ENCODE results near the gene PIK3R6.
"Not testable (repeated sequence)": the region's sequence is repeated elsewhere in the genome, so short reads cannot be mapped to it uniquely, and the experiment has no call there.

PIK3R6 gene

DNA sequence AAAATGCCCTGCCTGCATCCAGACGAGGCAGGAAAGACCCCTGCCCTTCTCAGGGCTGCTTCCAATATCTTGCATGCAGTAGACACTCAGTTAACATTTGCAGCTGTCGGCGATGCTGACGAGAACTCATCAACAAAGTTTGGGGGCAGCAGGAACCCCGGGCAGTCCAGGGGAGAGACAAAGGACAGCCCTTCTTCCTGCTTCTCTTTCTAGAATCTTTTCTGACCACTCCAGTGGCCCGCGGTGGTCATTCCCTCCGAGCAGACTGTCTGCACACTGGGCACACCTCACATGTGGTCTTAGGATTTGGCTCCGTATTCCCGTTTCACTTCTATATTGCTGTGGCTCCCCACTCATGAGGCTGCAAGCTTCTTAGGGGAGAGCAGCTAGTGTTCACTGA is 37.3 kb downstream of the PIK3R6 start:
- in situ Hi-C loops (cut with MboI; ENCODE audit: low sequenced_read_pairs): no loop called here

GRCh38 chr17:8829036-8829941 is 38.2 kb downstream of the PIK3R6 start:
- in situ Hi-C loops (cut with MboI; ENCODE audit: low sequenced_read_pairs): no loop called here

DNA sequence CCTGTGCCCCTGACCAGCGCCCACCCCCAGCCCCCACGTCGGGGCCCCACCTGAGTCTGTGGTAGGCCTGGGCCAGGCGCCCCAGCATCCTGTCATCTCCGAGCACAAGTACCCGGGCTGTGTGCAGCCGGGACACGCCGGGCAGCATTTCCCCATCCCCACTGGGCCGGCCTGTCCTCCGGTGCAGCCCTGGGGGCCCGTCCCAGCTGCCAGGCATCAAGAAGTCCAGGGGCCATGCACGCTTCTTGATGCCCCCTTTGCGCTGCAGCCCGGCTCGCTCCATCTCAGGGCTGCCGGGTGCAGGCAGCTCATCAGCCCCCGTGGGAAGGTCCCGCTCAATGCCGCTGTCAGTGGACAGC is 39.0 kb downstream of the PIK3R6 start:
- in situ Hi-C loops (cut with MboI; ENCODE audit: low sequenced_read_pairs): no loop called here

- in situ Hi-C loops (cut with MboI; ENCODE audit: low sequenced_read_pairs): no loop called here
Observed at GRCh38 chr17:8826808-8827435, 40.6 kb downstream of the PIK3R6 start.

GRCh38 chr17:8825802-8826201 is 41.7 kb downstream of the PIK3R6 start:
- in situ Hi-C loops (cut with MboI; ENCODE audit: low sequenced_read_pairs): no loop called here

DNA sequence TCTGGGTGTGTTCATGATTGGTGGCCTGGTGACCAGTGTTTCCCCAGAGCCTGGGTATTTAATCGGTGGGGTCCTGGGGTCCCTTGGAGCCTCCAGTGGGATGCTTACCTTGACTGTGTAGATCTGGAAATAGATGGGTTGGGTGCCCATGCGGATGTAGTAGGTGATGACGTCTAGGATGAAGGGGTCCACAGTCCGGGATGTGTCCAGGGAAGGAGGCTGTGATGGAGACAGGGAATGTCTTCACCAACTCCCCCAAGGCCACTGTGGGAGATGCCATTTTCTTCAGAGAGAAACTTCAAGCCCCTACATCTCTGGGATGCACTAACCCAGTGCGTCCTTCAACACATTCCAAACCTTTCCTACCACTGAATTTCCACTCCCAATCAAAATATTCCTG is 44.2 kb downstream of the PIK3R6 start:
- in situ Hi-C loops (cut with MboI; ENCODE audit: low sequenced_read_pairs): no loop called here

GRCh38 chr17:8822401-8823035 is 45.0 kb downstream of the PIK3R6 start:
- in situ Hi-C loops (cut with MboI; ENCODE audit: low sequenced_read_pairs): no loop called here

- in situ Hi-C loops (cut with MboI; ENCODE audit: low sequenced_read_pairs): no loop called here
Observed at GRCh38 chr17:8821446-8822105, 45.9 kb downstream of the PIK3R6 start.

GRCh38 chr17:8820311-8821010 is 47.0 kb downstream of the PIK3R6 start:
- in situ Hi-C loops (cut with MboI; ENCODE audit: low sequenced_read_pairs): no loop called here

DNA sequence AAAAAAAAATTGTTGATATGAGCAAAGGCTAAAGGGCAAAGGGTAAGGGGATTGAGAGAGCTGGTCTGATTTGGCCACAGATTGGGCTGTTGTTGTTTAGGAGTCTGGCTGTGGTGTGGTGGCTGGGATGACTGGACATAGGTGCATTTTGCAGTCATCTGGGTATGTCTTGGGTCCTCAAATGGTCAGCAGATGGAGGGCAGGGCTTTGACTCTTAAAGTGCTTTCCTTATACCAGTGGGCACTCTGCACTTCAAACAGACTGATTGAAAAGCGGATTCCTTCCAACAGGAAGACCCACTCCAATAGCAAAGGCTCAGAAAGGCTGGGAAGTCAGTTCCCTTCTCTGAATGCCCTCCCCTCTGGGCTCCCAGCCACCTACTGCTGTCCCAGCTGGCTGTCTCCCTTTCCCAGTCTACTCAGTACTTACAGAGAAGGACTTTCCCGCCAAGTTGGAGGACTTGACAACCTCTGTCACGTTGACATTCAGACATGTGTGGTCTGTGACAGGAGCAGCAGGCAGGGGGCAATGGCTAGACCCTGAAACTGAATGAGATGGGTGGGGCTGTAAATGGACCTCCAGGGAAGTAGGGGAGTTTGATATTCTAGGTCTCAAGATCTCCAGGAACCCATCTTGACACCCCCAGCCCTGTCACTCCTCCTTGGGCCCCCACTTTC is 48.7 kb downstream of the PIK3R6 start:
- in situ Hi-C loops (cut with MboI; ENCODE audit: low sequenced_read_pairs): no loop called here

GRCh38 chr17:8818047-8818446 is 49.4 kb downstream of the PIK3R6 start:
- in situ Hi-C loops (cut with MboI; ENCODE audit: low sequenced_read_pairs): no loop called here

GRCh38 chr17:8806926-8807550 is 60.4 kb downstream of the PIK3R6 start:
- in situ Hi-C loops (cut with MboI; ENCODE audit: low sequenced_read_pairs): no loop called here

DNA sequence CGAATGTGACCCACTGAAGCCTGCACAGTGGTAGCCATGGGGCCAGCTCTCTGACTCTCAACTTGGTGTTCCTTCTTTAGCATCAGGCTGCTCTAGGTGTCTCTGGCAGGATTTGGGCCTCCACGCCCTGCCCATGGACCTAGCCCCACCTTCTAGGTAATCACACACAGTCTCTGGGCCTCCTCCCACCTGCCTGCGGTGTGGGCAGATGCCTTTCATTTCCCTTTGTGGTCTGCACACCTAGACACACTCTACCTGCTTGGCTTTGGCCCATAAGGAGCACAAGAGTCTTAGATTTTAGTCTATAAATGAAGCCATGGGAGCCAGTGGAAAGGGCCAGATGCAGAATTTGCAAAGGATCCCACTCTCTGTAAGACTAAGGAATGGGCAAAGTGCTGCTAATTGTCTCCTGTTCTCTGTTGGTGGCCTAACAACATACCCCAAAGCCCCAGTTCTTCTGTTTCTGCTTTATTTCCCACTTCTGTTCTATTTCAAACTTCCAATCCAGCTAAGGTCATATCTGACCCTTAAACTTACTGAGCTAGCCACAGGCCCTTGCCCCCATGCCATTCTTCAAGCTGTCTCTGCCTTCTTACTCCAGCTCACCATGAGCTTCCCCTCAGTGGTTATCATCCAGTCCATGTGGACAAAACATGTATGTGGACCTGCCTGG is 61.1 kb downstream of the PIK3R6 start:
- in situ Hi-C loops (cut with MboI; ENCODE audit: low sequenced_read_pairs): no loop called here

- in situ Hi-C loops (cut with MboI; ENCODE audit: low sequenced_read_pairs): not testable (repeated sequence)
Observed at GRCh38 chr17:8805396-8805795, 62.1 kb downstream of the PIK3R6 start.

DNA sequence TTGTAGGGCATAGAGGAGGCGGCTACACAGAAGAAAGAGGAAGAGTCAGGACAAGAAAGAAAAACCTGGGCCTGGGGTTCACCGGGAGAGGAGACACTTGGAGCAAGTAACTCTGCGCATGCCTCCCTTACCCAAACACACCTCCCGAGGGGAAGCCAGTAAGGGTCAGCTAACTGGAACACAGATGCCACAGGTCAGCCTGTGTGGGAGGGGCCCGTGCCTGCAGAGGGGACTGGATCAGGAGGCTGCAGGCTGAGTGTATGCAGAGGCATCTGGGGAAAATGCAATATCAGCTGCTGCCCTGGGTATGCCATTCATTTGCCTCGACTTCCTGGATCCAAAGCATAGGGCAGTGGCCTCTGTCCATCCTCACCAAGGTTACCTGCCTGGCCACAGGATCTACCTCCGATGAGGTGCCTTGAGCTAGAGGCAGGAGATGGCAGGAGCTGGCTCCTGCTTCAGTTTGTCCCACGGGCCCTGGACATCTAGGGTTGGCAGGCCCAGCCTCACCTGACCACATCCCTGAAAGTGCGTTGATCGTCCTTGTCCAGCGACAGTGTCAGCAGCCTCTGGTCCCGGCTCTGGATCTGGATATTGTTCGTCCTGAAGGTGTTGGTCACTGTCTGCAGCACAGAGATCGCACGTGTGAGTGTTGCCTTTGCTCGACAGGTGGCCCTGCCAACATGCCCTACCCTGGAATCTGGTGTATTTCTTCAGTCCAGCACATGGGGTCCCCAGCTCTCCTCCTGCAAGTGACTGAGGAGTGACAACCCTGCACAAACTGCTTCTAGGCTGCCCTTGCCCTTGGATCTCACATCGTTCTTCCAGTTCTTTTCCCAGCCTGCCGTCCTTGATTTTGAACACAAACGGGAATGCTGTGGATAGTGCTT is 63.7 kb downstream of the PIK3R6 start:
- in situ Hi-C loops (cut with MboI; ENCODE audit: low sequenced_read_pairs): no loop called here

DNA sequence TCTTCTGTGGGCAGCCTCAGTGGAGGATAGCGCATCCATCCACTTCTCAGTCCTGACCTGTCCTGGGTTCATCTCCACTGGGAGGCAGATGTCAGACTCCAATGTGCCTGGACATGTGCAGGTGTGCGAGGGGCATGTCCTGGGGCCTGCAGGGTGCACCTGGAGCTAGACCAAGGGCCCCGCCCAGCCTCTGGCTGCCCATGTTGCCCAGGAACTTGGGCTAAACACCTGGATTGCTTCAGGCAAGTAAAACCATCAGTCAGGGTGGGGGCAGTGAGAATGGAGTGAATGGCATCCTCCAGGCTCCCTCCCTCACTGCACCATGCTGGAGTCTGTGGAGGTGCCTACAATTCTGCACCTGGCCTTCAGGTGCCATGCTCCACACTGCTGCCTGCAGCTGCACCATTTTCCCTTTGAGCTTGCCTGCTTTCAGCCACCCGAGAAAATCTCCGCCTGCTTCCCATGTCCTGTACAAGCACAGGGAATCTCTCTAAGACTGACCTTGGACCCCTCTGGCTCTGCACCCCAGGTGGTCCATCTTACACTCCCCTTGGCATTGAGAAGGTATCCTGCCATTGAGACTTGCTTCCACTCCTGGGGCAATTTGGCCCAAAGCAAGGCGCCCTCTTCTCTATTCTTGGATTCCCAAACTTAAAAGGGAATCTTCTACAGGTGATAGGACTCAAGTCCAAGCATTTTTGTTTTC is 66.2 kb downstream of the PIK3R6 start:
- in situ Hi-C loops (cut with MboI; ENCODE audit: low sequenced_read_pairs): no loop called here

DNA sequence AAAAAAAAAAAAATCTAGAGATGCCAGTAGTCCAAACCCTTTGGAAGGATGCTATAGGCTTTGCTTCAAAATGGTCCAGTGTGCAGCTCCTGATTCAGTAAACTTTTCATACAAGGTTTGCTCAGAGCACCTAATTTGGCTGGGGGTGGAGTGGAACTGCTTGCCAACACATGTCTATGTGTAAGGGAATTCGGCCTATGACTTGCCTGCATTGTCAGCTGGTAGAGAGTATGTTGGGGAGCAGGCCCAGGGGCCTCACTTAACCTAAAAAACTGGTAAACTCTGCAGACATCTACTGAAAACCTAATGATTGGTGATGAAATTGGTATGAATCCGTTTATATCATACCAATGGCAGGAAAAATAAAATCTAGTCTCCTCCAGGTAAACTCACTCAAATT is 66.8 kb downstream of the PIK3R6 start:
- in situ Hi-C loops (cut with MboI; ENCODE audit: low sequenced_read_pairs): no loop called here
